ENCODE results near the gene SCLT1.

DNA sequence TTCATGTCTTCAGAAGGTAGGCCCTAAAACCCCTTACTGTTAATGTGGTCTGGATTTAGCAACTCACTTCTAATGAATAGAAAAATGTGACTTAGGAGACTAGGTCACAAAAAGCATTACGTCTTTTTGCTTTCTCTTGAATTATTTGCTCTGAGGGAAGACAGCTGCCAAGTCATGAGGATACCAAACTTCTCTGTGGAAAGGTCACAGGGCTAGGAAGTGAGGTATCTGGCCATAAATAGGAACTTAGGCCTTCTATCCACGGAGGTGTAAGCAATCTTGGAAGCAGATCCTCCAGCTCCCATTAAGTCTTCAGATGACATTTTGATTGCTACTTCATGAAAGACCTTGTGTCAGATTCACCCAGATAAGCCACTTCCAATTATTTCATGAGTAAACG is 163.3 kb downstream of the SCLT1 start:
- TF ChIP-seq, protein P1, sequence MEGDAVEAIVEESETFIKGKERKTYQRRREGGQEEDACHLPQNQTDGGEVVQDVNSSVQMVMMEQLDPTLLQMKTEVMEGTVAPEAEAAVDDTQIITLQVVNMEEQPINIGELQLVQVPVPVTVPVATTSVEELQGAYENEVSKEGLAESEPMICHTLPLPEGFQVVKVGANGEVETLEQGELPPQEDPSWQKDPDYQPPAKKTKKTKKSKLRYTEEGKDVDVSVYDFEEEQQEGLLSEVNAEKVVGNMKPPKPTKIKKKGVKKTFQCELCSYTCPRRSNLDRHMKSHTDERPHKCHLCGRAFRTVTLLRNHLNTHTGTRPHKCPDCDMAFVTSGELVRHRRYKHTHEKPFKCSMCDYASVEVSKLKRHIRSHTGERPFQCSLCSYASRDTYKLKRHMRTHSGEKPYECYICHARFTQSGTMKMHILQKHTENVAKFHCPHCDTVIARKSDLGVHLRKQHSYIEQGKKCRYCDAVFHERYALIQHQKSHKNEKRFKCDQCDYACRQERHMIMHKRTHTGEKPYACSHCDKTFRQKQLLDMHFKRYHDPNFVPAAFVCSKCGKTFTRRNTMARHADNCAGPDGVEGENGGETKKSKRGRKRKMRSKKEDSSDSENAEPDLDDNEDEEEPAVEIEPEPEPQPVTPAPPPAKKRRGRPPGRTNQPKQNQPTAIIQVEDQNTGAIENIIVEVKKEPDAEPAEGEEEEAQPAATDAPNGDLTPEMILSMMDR (IDR thresholded peaks at IDR 0.05), result no peak
- no peak for TF ChIP-seq POLR2A (IDR thresholded peaks at IDR 0.05)

All from body of pancreas (tissue), 4 donors.